Keratinocyte (primary cell): Measurements from ENCODE around the gene ARVCF. TPM values are rescaled to one million over a fixed set of nuclear protein-coding genes. Genes with fewer than 3 reads are reported as not detected.
A peak's percentile ranks its signal among the peaks of the same experiment; 100 is the strongest.

Source experiments
- DNase-seq: peaks from one replicate; pipeline ENCODE4 v3.0.0-alpha.2; 2011; ENCODE audit warnings: low read depth, missing footprints, low spot score
- FAIRE-seq: peaks from 2 replicates; lab custom pipeline; 2011; peaks lifted over from hg19 to GRCh38; lab: Jason Lieb, UNC
- H2AFZ ChIP-seq: 2 replicates; pipeline ENCODE4 v1.6.0; 2012; ENCODE audit warnings: low read length, control low read depth, inconsistent platforms; ENCODE audit not compliant: control insufficient read depth
- H3K27ac ChIP-seq: 2 replicates; pipeline ENCODE4 v1.5.1; 2011; ENCODE audit warnings: low read length; ENCODE audit not compliant: control insufficient read depth, insufficient read depth
- H3K27me3 ChIP-seq: 3 replicates; pipeline ENCODE4 v1.6.0; 2011; ENCODE audit warnings: low read length; ENCODE audit not compliant: control insufficient read depth, insufficient read depth; ENCODE audit errors: extremely low read depth
- H3K36me3 ChIP-seq, 2 experiments: 2 replicates in 1 of 2; 3 replicates in 1 of 2; pipeline ENCODE4 v1.5.1; 2011; ENCODE audit warnings: low read length in 2 of 2, mild to moderate bottlenecking in 1 of 2; ENCODE audit not compliant: control insufficient read depth in 2 of 2, insufficient read depth in 2 of 2; ENCODE audit errors: extremely low read depth in 1 of 2
- H3K4me1 ChIP-seq: 3 replicates; pipeline ENCODE4 v1.5.1; 2011; ENCODE audit warnings: low read length; ENCODE audit not compliant: control insufficient read depth, insufficient read depth; ENCODE audit errors: extremely low read depth
- H3K4me2 ChIP-seq: 3 replicates; pipeline ENCODE4 v1.6.0; 2011; ENCODE audit warnings: low read depth, low read length; ENCODE audit not compliant: control insufficient read depth, insufficient read depth; ENCODE audit errors: extremely low read depth
- H3K4me3 ChIP-seq, 3 experiments: fragments of 200-600 bp in 1 of 3; sonication (generic) in 1 of 3; 2 replicates in 2 of 3; 3 replicates in 1 of 3; pipeline ENCODE4 v1.5.1; 2011 to 2016; ENCODE audit warnings: low read length in 3 of 3, mild to moderate bottlenecking in 3 of 3, control low read depth in 2 of 3, inconsistent platforms in 1 of 3, low read depth in 1 of 3, mixed read lengths in 1 of 3, mixed run types in 1 of 3, moderate library complexity in 1 of 3; ENCODE audit not compliant: control insufficient read depth in 2 of 3, insufficient read depth in 2 of 3; ENCODE audit errors: extremely low read depth in 1 of 3
- H3K79me2 ChIP-seq: 2 replicates; pipeline ENCODE4 v1.6.0; 2012; ENCODE audit warnings: low read length; ENCODE audit not compliant: control insufficient read depth, insufficient read depth
- H3K9ac ChIP-seq: 3 replicates; pipeline ENCODE4 v1.6.0; 2011; ENCODE audit warnings: low read length; ENCODE audit not compliant: control insufficient read depth, insufficient read depth; ENCODE audit errors: extremely low read depth
- H3K9me1 ChIP-seq: 3 replicates; pipeline ENCODE4 v1.6.0; 2011; ENCODE audit warnings: low read length; ENCODE audit not compliant: control insufficient read depth, insufficient read depth; ENCODE audit errors: extremely low read depth
- H3K9me3 ChIP-seq: 2 replicates; pipeline ENCODE4 v1.5.1; 2012; ENCODE audit warnings: low read depth, low read length; ENCODE audit not compliant: control insufficient read depth
- H4K20me1 ChIP-seq: 3 replicates; pipeline ENCODE4 v1.6.0; 2011; ENCODE audit warnings: low read length; ENCODE audit not compliant: control insufficient read depth, insufficient read depth; ENCODE audit errors: extremely low read depth
- EZH2 ChIP-seq: IDR thresholded peaks from one replicate; pipeline ENCODE4 v1.6.1; 2012; ENCODE audit warnings: inconsistent platforms, mild to moderate bottlenecking, low read length, moderate library complexity
- dilution Hi-C: fragments of 300-500 bp; cut with MboI; formaldehyde crosslinking; loops from one replicate; pipeline ENCODE4 v1.7.0; 2020; ENCODE audit warnings: low sequenced_read_pairs; ENCODE audit not compliant: extremely low pct_ligation_motif_present
- polyA plus RNA-seq, 5 experiments: library from polyadenylated mRNA; depleted of rRNA in 3 of 5; stranded (reverse) in 3 of 5; stranded (forward) in 1 of 5; unstranded in 1 of 5; fragments of >200 nt; gene quantifications; 1 replicate in 1 of 5; 2 replicates in 3 of 5; 3 replicates in 1 of 5; pipeline versions ENCODE4 v1.2.1 to v1.2.3, GENCODE V29; 2011 to 2012; ENCODE audit warnings: missing spikeins in 2 of 5, low read depth in 1 of 5, low replicate concordance in 1 of 5
- TF ChIP-seq, protein P1 (sequence below), 3 experiments: IDR thresholded peaks in 1 of 3; conservative IDR thresholded peaks in 1 of 3; optimal IDR thresholded peaks in 1 of 3; 2 replicates in 2 of 3; 3 replicates in 1 of 3; pipeline versions ENCODE3 to v1.5.1; 2011; ENCODE audit warnings: low read length in 3 of 3, mild to moderate bottlenecking in 3 of 3, moderate library complexity in 2 of 3, control low read depth in 1 of 3, inconsistent platforms in 1 of 3; ENCODE audit not compliant: insufficient read depth in 2 of 3; ENCODE audit errors: extremely low read depth in 1 of 3

Gene ARVCF
- polyA plus RNA-seq, 1 donor (not counting 4 experiments of a cell fraction or from before 2014, with no cell fraction given) = 5.7 TPM

DNA sequence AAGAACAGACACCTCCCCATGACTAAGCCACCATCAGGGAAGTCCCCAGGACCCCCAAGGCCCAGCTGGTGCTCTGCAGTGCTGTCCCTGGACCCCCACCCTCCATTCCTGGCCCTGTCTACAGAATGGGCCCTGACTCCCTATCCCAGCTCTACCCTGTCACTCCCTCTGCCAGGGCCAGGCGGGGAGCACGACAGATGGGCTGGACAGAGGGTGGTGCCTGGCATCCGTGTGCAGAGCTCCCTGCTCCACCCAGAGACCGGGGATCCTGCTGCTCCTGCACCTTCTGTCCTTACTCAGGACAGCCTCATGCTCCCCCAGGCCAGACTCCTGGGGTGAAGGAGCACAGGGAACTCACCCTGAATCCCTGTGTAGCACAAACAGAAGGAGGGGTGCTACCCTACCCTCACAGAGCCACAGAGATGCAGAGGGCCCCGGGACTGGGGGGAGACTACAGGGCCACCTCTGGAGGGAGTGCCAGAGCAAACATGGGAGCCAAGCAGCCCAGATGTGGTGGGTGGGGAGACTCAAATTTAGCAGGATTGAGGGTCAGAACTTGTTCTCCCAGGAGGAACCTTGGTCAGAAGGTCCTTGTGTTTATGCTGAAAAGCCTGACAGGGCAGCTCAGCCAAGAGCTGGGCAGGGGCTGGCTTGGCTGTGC lies 2.0 kb downstream of the ARVCF start:
- H3K27ac ChIP-seq = no peak overlapping the region
- TF ChIP-seq, protein P1, sequence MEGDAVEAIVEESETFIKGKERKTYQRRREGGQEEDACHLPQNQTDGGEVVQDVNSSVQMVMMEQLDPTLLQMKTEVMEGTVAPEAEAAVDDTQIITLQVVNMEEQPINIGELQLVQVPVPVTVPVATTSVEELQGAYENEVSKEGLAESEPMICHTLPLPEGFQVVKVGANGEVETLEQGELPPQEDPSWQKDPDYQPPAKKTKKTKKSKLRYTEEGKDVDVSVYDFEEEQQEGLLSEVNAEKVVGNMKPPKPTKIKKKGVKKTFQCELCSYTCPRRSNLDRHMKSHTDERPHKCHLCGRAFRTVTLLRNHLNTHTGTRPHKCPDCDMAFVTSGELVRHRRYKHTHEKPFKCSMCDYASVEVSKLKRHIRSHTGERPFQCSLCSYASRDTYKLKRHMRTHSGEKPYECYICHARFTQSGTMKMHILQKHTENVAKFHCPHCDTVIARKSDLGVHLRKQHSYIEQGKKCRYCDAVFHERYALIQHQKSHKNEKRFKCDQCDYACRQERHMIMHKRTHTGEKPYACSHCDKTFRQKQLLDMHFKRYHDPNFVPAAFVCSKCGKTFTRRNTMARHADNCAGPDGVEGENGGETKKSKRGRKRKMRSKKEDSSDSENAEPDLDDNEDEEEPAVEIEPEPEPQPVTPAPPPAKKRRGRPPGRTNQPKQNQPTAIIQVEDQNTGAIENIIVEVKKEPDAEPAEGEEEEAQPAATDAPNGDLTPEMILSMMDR (optimal IDR thresholded peaks at IDR 0.05 in 1 of 3, IDR thresholded peaks at IDR 0.05 in 1 of 3, conservative IDR thresholded peaks at IDR 0.05 in 1 of 3; ENCODE audit: extremely low read depth in 1 of 3, insufficient read depth in 2 of 3, low read length in 3 of 3) = no peak
- TF ChIP-seq EZH2 = no peak
- H4K20me1 ChIP-seq = no peaks in the 10 kb centered on the region
- H3K4me2 ChIP-seq = no peak overlapping the region
- H3K79me2 ChIP-seq = no peaks in the 10 kb centered on the region
- no peak overlapping the region for H3K4me3 ChIP-seq
- no peaks in the 10 kb centered on the region for H3K36me3 ChIP-seq
- no peaks in the 10 kb centered on the region for H3K9me3 ChIP-seq
- dilution Hi-C loops = no loop called here
- peaks cover 13% of the 10 kb centered on the region for H3K4me1 ChIP-seq
- DNase-seq (no peak), FAIRE-seq (no peak)
- H3K9ac ChIP-seq = no peak overlapping the region
- H3K9me1 ChIP-seq = peaks cover 3% of the 10 kb centered on the region
- peaks cover 12% of the 10 kb centered on the region for H3K27me3 ChIP-seq
- no peak overlapping the region for H2AFZ ChIP-seq

- FAIRE-seq (no peak), DNase-seq (no peak)
- H3K36me3 ChIP-seq = no peaks in the 10 kb centered on the region
- peaks cover 3% of the 10 kb centered on the region for H3K9me1 ChIP-seq
- peaks cover 12% of the 10 kb centered on the region for H3K27me3 ChIP-seq
- no peaks in the 10 kb centered on the region for H3K9me3 ChIP-seq
- H2AFZ ChIP-seq = no peak overlapping the region
- H4K20me1 ChIP-seq = no peaks in the 10 kb centered on the region
- TF ChIP-seq EZH2 = no peak
- TF ChIP-seq, protein P1 (optimal IDR thresholded peaks at IDR 0.05 in 1 of 3, IDR thresholded peaks at IDR 0.05 in 1 of 3, conservative IDR thresholded peaks at IDR 0.05 in 1 of 3; ENCODE audit: extremely low read depth in 1 of 3, insufficient read depth in 2 of 3, low read length in 3 of 3) = peak in 2 of 3 experiments; percentile 23 to 51
- dilution Hi-C loops = no loop called here
- H3K9ac ChIP-seq = no peak overlapping the region
- H3K27ac ChIP-seq = no peak overlapping the region
- no peak overlapping the region for H3K4me3 ChIP-seq
- no peaks in the 10 kb centered on the region for H3K79me2 ChIP-seq
- no peak overlapping the region for H3K4me2 ChIP-seq
- H3K4me1 ChIP-seq = peaks cover 11% of the 10 kb centered on the region
These were observed 3.2 kb downstream of the ARVCF start for GRCh38 chr22:20013382-20013871.
